Glutamatergic neuron (in vitro differentiated cells): Measurements from ENCODE around the gene ATOX1. TPM values are rescaled to one million over a fixed set of nuclear protein-coding genes. Genes with fewer than 3 reads are reported as not detected.
A peak's percentile ranks its signal among the peaks of the same experiment; 100 is the strongest.
"Not testable (repeated sequence)": the region's sequence is repeated elsewhere in the genome, so short reads cannot be mapped to it uniquely, and the experiment has no call there.

Source experiments
- DNase-seq: peaks from one replicate; pipeline ENCODE4 v3.0.0; 2022
- H3K27ac Mint-ChIP-seq: one replicate; pipeline ENCODE4 v1.8.0; 2020; ENCODE audit warnings: mild to moderate bottlenecking, mixed read lengths, inconsistent platforms; ENCODE audit not compliant: unreplicated experiment
- H3K27me3 Mint-ChIP-seq: one replicate; pipeline ENCODE4 v1.8.0; 2020; ENCODE audit warnings: mild to moderate bottlenecking, moderate library complexity, mixed read lengths, inconsistent platforms; ENCODE audit not compliant: unreplicated experiment
- H3K36me3 Mint-ChIP-seq: one replicate; pipeline ENCODE4 v1.8.0; 2020; ENCODE audit warnings: mild to moderate bottlenecking, mixed read lengths, inconsistent platforms; ENCODE audit not compliant: unreplicated experiment
- H3K4me1 Mint-ChIP-seq: one replicate; pipeline ENCODE4 v1.8.0; 2020; ENCODE audit warnings: mild to moderate bottlenecking, low read depth, mixed read lengths, inconsistent platforms; ENCODE audit not compliant: unreplicated experiment
- H3K4me3 Mint-ChIP-seq: one replicate; pipeline ENCODE4 v1.8.0; 2020; ENCODE audit warnings: mild to moderate bottlenecking, mixed read lengths, inconsistent platforms; ENCODE audit not compliant: unreplicated experiment
- H3K9me3 Mint-ChIP-seq: one replicate; pipeline ENCODE4 v1.8.0; 2020; ENCODE audit warnings: mild to moderate bottlenecking, moderate library complexity, mixed read lengths, inconsistent platforms; ENCODE audit not compliant: unreplicated experiment
- CTCF ChIP-seq: fragments of 200-600 bp; sonication (generic); IDR thresholded peaks from one replicate; pipeline ENCODE4 v1.5.0; 2021; ENCODE audit not compliant: partially characterized antibody, unreplicated experiment
- total RNA-seq: library from RNA; stranded (reverse); fragmentation: NEBNext Ultra II Directional; extraction: Animal tissue kit (Norgen Biotek cat#: 25700); gene quantifications from one replicate; pipeline ENCODE4 v1.2.1, GENCODE V29; 2021; ENCODE audit not compliant: unreplicated experiment

Gene ATOX1
- total RNA-seq, 1 donor from 2014 or later: 82.9 TPM

- no peak for DNase-seq
- Mint-ChIP-seq H3K9me3 (no peaks in the 10 kb centered on the region), H3K27ac (no peak overlapping the region), H3K4me1 (peaks cover 20% of the 10 kb centered on the region), H3K4me3 (no peak overlapping the region), H3K27me3 (no peaks in the 10 kb centered on the region), H3K36me3 (no peaks in the 10 kb centered on the region)
- no peak for TF ChIP-seq CTCF
Measured at GRCh38 chr5:151784141-151784540, 25.7 kb upstream of the ATOX1 start.

- H3K27me3 Mint-ChIP-seq, H3K9me3 Mint-ChIP-seq, DNase-seq, H3K27ac Mint-ChIP-seq, H3K4me3 Mint-ChIP-seq, H3K36me3 Mint-ChIP-seq: not testable (repeated sequence)
- H3K4me1 Mint-ChIP-seq: peaks cover 22% of the 10 kb centered on the region
Measured at GRCh38 chr5:151783664-151784063, 25.2 kb upstream of the ATOX1 start.

DNA sequence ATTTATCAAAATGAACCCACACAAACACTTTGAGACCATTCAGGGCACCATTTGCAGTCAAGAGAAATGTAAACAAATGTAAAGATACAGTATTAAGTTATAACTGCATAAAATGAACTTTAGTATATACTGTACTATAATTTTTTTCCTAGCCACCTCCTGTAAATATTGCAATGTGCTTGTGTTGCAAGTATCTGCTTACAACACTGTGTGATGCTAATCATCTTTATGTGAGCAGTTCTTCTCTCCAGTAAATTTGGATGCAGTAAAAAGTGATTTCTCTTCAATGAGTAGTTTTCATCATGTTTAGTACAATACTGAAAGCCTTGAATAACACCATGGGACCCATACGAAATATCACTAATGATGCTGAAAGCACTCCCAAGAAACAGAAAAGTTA is 22.8 kb upstream of the ATOX1 start:
- Mint-ChIP-seq H3K27ac (no peak overlapping the region), H3K4me3 (no peak overlapping the region), H3K36me3 (no peaks in the 10 kb centered on the region), H3K4me1 (peaks cover 33% of the 10 kb centered on the region), H3K27me3 (no peaks in the 10 kb centered on the region), H3K9me3 (no peaks in the 10 kb centered on the region)
- no peak for TF ChIP-seq CTCF
- no peak for DNase-seq

DNA sequence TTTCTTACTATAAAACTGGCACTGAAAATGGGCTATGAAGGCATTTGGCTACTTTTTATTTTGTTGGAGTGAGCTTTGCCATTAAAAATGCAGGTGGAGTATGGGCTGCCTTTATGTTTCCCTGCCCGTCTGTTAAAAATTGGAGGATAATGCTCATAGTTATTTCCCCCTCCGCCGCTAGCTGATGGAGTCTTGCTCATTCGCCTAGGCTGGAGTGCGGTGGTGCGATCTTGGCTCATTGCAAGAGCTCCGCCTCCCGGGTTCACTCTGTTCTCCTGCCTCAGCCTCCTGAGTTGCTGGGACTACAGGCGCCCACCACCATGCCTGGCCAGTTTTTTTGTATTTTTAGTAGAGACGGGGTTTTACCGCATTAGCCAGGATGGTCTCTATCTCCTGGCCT is 21.9 kb upstream of the ATOX1 start:
- no peak for DNase-seq
- TF ChIP-seq CTCF: no peak
- Mint-ChIP-seq H3K4me1 (peaks cover 41% of the 10 kb centered on the region), H3K36me3 (no peaks in the 10 kb centered on the region), H3K4me3 (no peak overlapping the region), H3K27me3 (no peaks in the 10 kb centered on the region), H3K9me3 (no peaks in the 10 kb centered on the region), H3K27ac (no peak overlapping the region)

- H3K4me1 Mint-ChIP-seq: peaks cover 43% of the 10 kb centered on the region
Measured at GRCh38 chr5:151779531-151780125, 21.2 kb upstream of the ATOX1 start.

More at GRCh38 chr5:151779531-151780125, 21.2 kb upstream of the ATOX1 start:
- H3K27ac Mint-ChIP-seq: peak overlapping the region; percentile 1
- no peak for TF ChIP-seq CTCF
- no peaks in the 10 kb centered on the region for H3K9me3 Mint-ChIP-seq
- H3K4me3 Mint-ChIP-seq: no peak overlapping the region
- no peaks in the 10 kb centered on the region for H3K36me3 Mint-ChIP-seq
- no peaks in the 10 kb centered on the region for H3K27me3 Mint-ChIP-seq
- no peak for DNase-seq
